DND-41 (cell line): Measurements from ENCODE around the gene ANKRD33.

Experiments
- ATAC-seq: fragments of 200-7000 bp; cut with Tn5 transposase; 3 replicates; pipeline ENCODE4 v1.9.1; 2021; ENCODE audit warnings: low read depth; ENCODE audit not compliant: insufficient read depth
- DNase-seq: peaks from one replicate; pipeline ENCODE4 v3.0.0-alpha.2; 2020
- H2AFZ ChIP-seq: 2 replicates; pipeline ENCODE4 v1.6.0; 2012; ENCODE audit warnings: low read depth, low read length
- H3K27ac ChIP-seq: 2 replicates; pipeline ENCODE4 v1.5.1; 2012; ENCODE audit warnings: low read length, inconsistent platforms
- H3K27me3 ChIP-seq: fragments of 200-600 bp; sonication (generic); 2 replicates; pipeline ENCODE4 v1.6.0; 2012; ENCODE audit warnings: low read length, mild to moderate bottlenecking, inconsistent platforms; ENCODE audit not compliant: insufficient read depth, poor library complexity
- H3K36me3 ChIP-seq: 2 replicates; pipeline ENCODE4 v1.5.1; 2012; ENCODE audit warnings: low read length, inconsistent platforms; ENCODE audit not compliant: insufficient read depth
- H3K4me1 ChIP-seq: 2 replicates; pipeline ENCODE4 v1.5.1; 2012; ENCODE audit warnings: mild to moderate bottlenecking, low read length; ENCODE audit not compliant: insufficient read depth
- H3K4me2 ChIP-seq: 2 replicates; pipeline ENCODE4 v1.6.0; 2012; ENCODE audit warnings: mild to moderate bottlenecking, moderate library complexity, low read length, inconsistent platforms; ENCODE audit not compliant: insufficient read depth
- H3K4me3 ChIP-seq, 2 experiments: fragments of 200-600 bp in 1 of 2; shearing (Covaris generic) in 1 of 2; 2 replicates each; pipeline ENCODE4 v1.5.1; 2012 to 2016; ENCODE audit warnings: inconsistent platforms in 2 of 2, low read length in 2 of 2, mild to moderate bottlenecking in 2 of 2, low read depth in 1 of 2, moderate library complexity in 1 of 2
- H3K79me2 ChIP-seq: 2 replicates; pipeline ENCODE4 v1.6.0; 2012; ENCODE audit warnings: low read length, inconsistent platforms; ENCODE audit not compliant: insufficient read depth
- H3K9ac ChIP-seq: 2 replicates; pipeline ENCODE4 v1.6.0; 2012; ENCODE audit warnings: low read depth, mild to moderate bottlenecking, inconsistent platforms, low read length, moderate library complexity
- H3K9me3 ChIP-seq: 2 replicates; pipeline ENCODE4 v1.5.1; 2012; ENCODE audit warnings: low read length, moderate library complexity, mild to moderate bottlenecking, inconsistent platforms; ENCODE audit not compliant: insufficient read depth, severe bottlenecking
- H4K20me1 ChIP-seq: 2 replicates; pipeline ENCODE4 v1.6.0; 2012; ENCODE audit warnings: low read length; ENCODE audit not compliant: insufficient read depth
- CTCF ChIP-seq: IDR thresholded peaks from 2 replicates; pipeline ENCODE4 v1.5.1; 2012; ENCODE audit warnings: borderline replicate concordance, low read length, moderate library complexity, mild to moderate bottlenecking; ENCODE audit not compliant: poor library complexity, severe bottlenecking; ENCODE audit errors: extremely low read depth
- EZH2 ChIP-seq: IDR thresholded peaks from 3 replicates; pipeline ENCODE4 v1.6.1; 2012; ENCODE audit warnings: borderline replicate concordance, low read depth, mild to moderate bottlenecking, moderate library complexity, low read length, inconsistent platforms; ENCODE audit not compliant: severe bottlenecking

The ANKRD33 gene

GRCh38 chr12:51867796-51868428, 20.0 kb upstream of the ANKRD33 start:
- DNase-seq (no peak), ATAC-seq (no peak)
- Histone ChIP-seq H3K4me2 (no peak overlapping the region), H3K36me3 (no peaks in the 10 kb centered on the region), H3K9ac (no peak overlapping the region), H3K27ac (no peak overlapping the region), H3K79me2 (no peaks in the 10 kb centered on the region), H3K4me3 (no peak overlapping the region), H3K9me3 (no peaks in the 10 kb centered on the region), H2AFZ (no peak overlapping the region), H3K4me1 (no peaks in the 10 kb centered on the region), H4K20me1 (no peaks in the 10 kb centered on the region), H3K27me3 (no peaks in the 10 kb centered on the region)
- TF ChIP-seq CTCF, result no peak
- TF ChIP-seq EZH2, result no peak

- H4K20me1 ChIP-seq, result no peaks in the 10 kb centered on the region
- DNase-seq (no peak), ATAC-seq (no peak)
- no peak overlapping the region for H3K4me2 ChIP-seq
- H3K36me3 ChIP-seq, result no peaks in the 10 kb centered on the region
- H3K4me1 ChIP-seq, result no peaks in the 10 kb centered on the region
- no peak overlapping the region for H3K27ac ChIP-seq
- H3K4me3 ChIP-seq, result no peak overlapping the region
- no peak overlapping the region for H2AFZ ChIP-seq
- H3K9ac ChIP-seq, result no peak overlapping the region
- H3K79me2 ChIP-seq, result no peaks in the 10 kb centered on the region
- no peaks in the 10 kb centered on the region for H3K27me3 ChIP-seq
- TF ChIP-seq CTCF, result no peak
- no peak for TF ChIP-seq EZH2
- no peaks in the 10 kb centered on the region for H3K9me3 ChIP-seq
Measured at GRCh38 chr12:51868821-51869495, 18.9 kb upstream of the ANKRD33 start.

- Histone ChIP-seq H3K4me2 (no peak overlapping the region), H3K4me1 (no peaks in the 10 kb centered on the region), H3K9ac (no peak overlapping the region)
Measured at GRCh38 chr12:51869496-51869865, 18.4 kb upstream of the ANKRD33 start.

More at GRCh38 chr12:51869496-51869865, 18.4 kb upstream of the ANKRD33 start:
- Histone ChIP-seq H3K4me3 (no peak overlapping the region), H3K27ac (no peak overlapping the region), H3K79me2 (no peaks in the 10 kb centered on the region), H3K27me3 (no peaks in the 10 kb centered on the region), H3K36me3 (no peaks in the 10 kb centered on the region), H2AFZ (no peak overlapping the region), H4K20me1 (no peaks in the 10 kb centered on the region), H3K9me3 (no peaks in the 10 kb centered on the region)
- ATAC-seq (no peak), DNase-seq (no peak)
- no peak for TF ChIP-seq CTCF
- TF ChIP-seq EZH2, result no peak
